GM12865 (cell line): ENCODE results near the gene G3BP2.
"Not testable (repeated sequence)": the region's sequence is repeated elsewhere in the genome, so short reads cannot be mapped to it uniquely, and the experiment has no call there.

Source experiments
- DNase-seq: peaks from one replicate; pipeline ENCODE4 v3.0.0; 2010; ENCODE audit warnings: low read depth
- H3K4me3 ChIP-seq: 2 replicates; pipeline ENCODE4 v1.5.1; 2011; ENCODE audit warnings: mild to moderate bottlenecking, low read depth, low read length, control low read depth
- CTCF ChIP-seq: IDR thresholded peaks from 2 replicates; pipeline ENCODE4 v1.5.1; 2011; ENCODE audit warnings: low read length, control low read depth, low read depth, inconsistent platforms; ENCODE audit not compliant: insufficient read depth; ENCODE audit errors: missing control alignments

Gene G3BP2

GRCh38 chr4:75698162-75698962, 25.2 kb upstream of the G3BP2 start:
- TF ChIP-seq CTCF, result no peak
- H3K4me3 ChIP-seq, result peak overlapping the region; percentile 25
- peak; percentile 82 for DNase-seq

- no peak for TF ChIP-seq CTCF
- no peak overlapping the region for H3K4me3 ChIP-seq
- no peak for DNase-seq
Observed at GRCh38 chr4:75696581-75696980, 23.4 kb upstream of the G3BP2 start.

GRCh38 chr4:75696071-75696470, 22.9 kb upstream of the G3BP2 start:
- no peak overlapping the region for H3K4me3 ChIP-seq
- peak; percentile 11 for DNase-seq
- no peak for TF ChIP-seq CTCF

- not testable (repeated sequence) for DNase-seq, H3K4me3 ChIP-seq
Observed at GRCh38 chr4:75692066-75692465, 18.9 kb upstream of the G3BP2 start.

- not testable (repeated sequence) for H3K4me3 ChIP-seq
Observed at GRCh38 chr4:75687125-75687524, 13.9 kb upstream of the G3BP2 start.

GRCh38 chr4:75686346-75686745, 13.1 kb upstream of the G3BP2 start:
- DNase-seq, result no peak
- TF ChIP-seq CTCF, result no peak
- H3K4me3 ChIP-seq, result no peak overlapping the region

More at GRCh38 chr4:75687125-75687524, 13.9 kb upstream of the G3BP2 start:
- not testable (repeated sequence) for DNase-seq

GRCh38 chr4:75685546-75686189, 12.5 kb upstream of the G3BP2 start:
- no peak overlapping the region for H3K4me3 ChIP-seq
- DNase-seq, result no peak
- TF ChIP-seq CTCF, result no peak

- H3K4me3 ChIP-seq, result no peak overlapping the region
- no peak for DNase-seq
- no peak for TF ChIP-seq CTCF
Observed at GRCh38 chr4:75683482-75684155, 10.4 kb upstream of the G3BP2 start.
